Neutrophil (primary cell): ENCODE results near the gene SLC3A2.
"Not testable (repeated sequence)": the region's sequence is repeated elsewhere in the genome, so short reads cannot be mapped to it uniquely, and the experiment has no call there.

ENCODE experiments used
- H3K27ac ChIP-seq: fragments of 200-600 bp; sonication (generic); 2 replicates; pipeline ENCODE4 v1.5.1; 2016; ENCODE audit warnings: mild to moderate bottlenecking, moderate library complexity
- H3K27me3 ChIP-seq: fragments of 200-600 bp; sonication (generic); 2 replicates; pipeline ENCODE4 v1.6.0; 2016; ENCODE audit warnings: mild to moderate bottlenecking
- H3K36me3 ChIP-seq: fragments of 200-600 bp; sonication (generic); 2 replicates; pipeline ENCODE4 v1.5.1; 2017
- H3K4me1 ChIP-seq, 2 experiments: fragments of 200-600 bp in 1 of 2; sonication (generic) in 1 of 2; 1 replicate in 1 of 2; 2 replicates in 1 of 2; pipeline versions ENCODE4 v1.5.1 to v1.6.1; 2013 to 2016; ENCODE audit warnings: low read depth in 1 of 2, low read length in 1 of 2, mild to moderate bottlenecking in 1 of 2, moderate library complexity in 1 of 2; ENCODE audit not compliant: control insufficient read depth in 1 of 2, insufficient read depth in 1 of 2
- H3K4me3 ChIP-seq, 2 experiments: fragments of 200-600 bp in 1 of 2; sonication (generic) in 1 of 2; 1 replicate in 1 of 2; 2 replicates in 1 of 2; pipeline ENCODE4 v1.5.1; 2013 to 2016; ENCODE audit warnings: low read depth in 1 of 2, low read length in 1 of 2, mild to moderate bottlenecking in 1 of 2, moderate library complexity in 1 of 2
- H3K9me3 ChIP-seq: fragments of 200-600 bp; sonication (generic); 2 replicates; pipeline ENCODE4 v1.5.1; 2016
- CTCF ChIP-seq: fragments of 200-600 bp; sonication (generic); IDR thresholded peaks from 2 replicates; pipeline ENCODE4 v1.5.1; 2016; ENCODE audit warnings: antibody characterized with exemption

Gene SLC3A2

DNA sequence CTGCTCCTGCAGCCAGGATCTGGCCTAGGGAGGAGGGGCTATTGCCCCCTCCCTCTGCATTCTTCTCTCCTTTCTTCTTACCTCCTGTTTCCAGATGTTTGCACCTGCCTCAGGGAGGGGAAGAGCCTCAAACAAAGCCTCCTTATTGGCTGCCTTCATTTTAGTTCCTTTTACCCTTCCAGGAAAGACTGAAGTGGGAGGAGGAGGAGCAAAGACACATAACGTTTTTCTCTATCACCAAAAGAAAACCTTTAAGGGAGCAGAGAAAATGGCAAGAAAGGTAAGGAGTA, 53.7 kb downstream of the SLC3A2 start:
- no peak for TF ChIP-seq CTCF
- Histone ChIP-seq H3K9me3 (no peaks in the 10 kb centered on the region), H3K4me3 (no peak overlapping the region)

GRCh38 chr11:62937528-62937927, 56.8 kb downstream of the SLC3A2 start:
- H3K27me3 ChIP-seq = peaks cover 11% of the 10 kb centered on the region
- not testable (repeated sequence) for H3K4me1 ChIP-seq, H3K9me3 ChIP-seq, H3K36me3 ChIP-seq, H3K4me3 ChIP-seq, H3K27ac ChIP-seq

More for the DNA sequence above, 53.7 kb downstream of the SLC3A2 start:
- no peaks in the 10 kb centered on the region for H3K4me1 ChIP-seq
- H3K36me3 ChIP-seq = no peaks in the 10 kb centered on the region
- H3K27ac ChIP-seq = no peak overlapping the region
- peaks cover 36% of the 10 kb centered on the region for H3K27me3 ChIP-seq
